ENCODE results near the gene ACHE.
A peak's percentile ranks its signal among the peaks of the same experiment; 100 is the strongest.

ACHE gene

GRCh38 chr7:100890653-100891567 is 4.8 kb downstream of the ACHE start:
- in situ Hi-C loops (cut with HindIII; ENCODE audit: low pct_ligation_motif_present, low sequenced_read_pairs) = no loop called here

GRCh38 chr7:100888988-100889750 is 6.5 kb downstream of the ACHE start, which contains the start of gene UFSP1:
UFSP1 (minus strand) TSS chr7:100889715; CDS start chr7:100889271, 444 bp downstream.
- peaks cover 46% of the 10 kb centered on the region for H3K36me3 ChIP-seq (replicated peaks)
- peak within 1 kb of the TSS; percentile 69 for H3K4me3 ChIP-seq (ENCODE audit: low read depth, low read length)
- H3K27me3 ChIP-seq (replicated peaks) = no peaks in the 10 kb centered on the region
- in situ Hi-C loops (cut with HindIII; ENCODE audit: low pct_ligation_motif_present, low sequenced_read_pairs) = no loop called here
- TF ChIP-seq CTCF (IDR thresholded peaks at IDR 0.05; ENCODE audit: low read depth, low read length, missing control alignments) = no peak
- peak within 1 kb of the TSS; percentile 74 for H3K27ac ChIP-seq
- DNase-seq = no peak

More at GRCh38 chr7:100890653-100891567, 4.8 kb downstream of the ACHE start:
- TF ChIP-seq CTCF (IDR thresholded peaks at IDR 0.05; ENCODE audit: low read depth, low read length, missing control alignments) = no peak
- Histone ChIP-seq H3K27me3 (replicated peaks) (peaks cover 7% of the 10 kb centered on the region), H3K4me3 (ENCODE audit: low read depth, low read length) (peak overlapping the region; percentile 54), H3K36me3 (replicated peaks) (peaks cover 29% of the 10 kb centered on the region), H3K27ac (peak overlapping the region; percentile 60)
- DNase-seq = no peak

GRCh38 chr7:100888291-100888987 is 7.2 kb downstream of the ACHE start:
- H3K27me3 ChIP-seq (replicated peaks) = no peaks in the 10 kb centered on the region
- TF ChIP-seq CTCF (IDR thresholded peaks at IDR 0.05; ENCODE audit: low read depth, low read length, missing control alignments) = no peak
- in situ Hi-C loops (cut with HindIII; ENCODE audit: low pct_ligation_motif_present, low sequenced_read_pairs) = no loop called here
- peak overlapping the region; percentile 69 for H3K4me3 ChIP-seq (ENCODE audit: low read depth, low read length)
- DNase-seq = no peak
- H3K27ac ChIP-seq = peak overlapping the region; percentile 74
- peaks cover 54% of the 10 kb centered on the region for H3K36me3 ChIP-seq (replicated peaks)

- peaks cover 61% of the 10 kb centered on the region for H3K36me3 ChIP-seq (replicated peaks)
- no peak for DNase-seq
- in situ Hi-C loops (cut with HindIII; ENCODE audit: low pct_ligation_motif_present, low sequenced_read_pairs) = no loop called here
- no peak for TF ChIP-seq CTCF (IDR thresholded peaks at IDR 0.05; ENCODE audit: low read depth, low read length, missing control alignments)
- H3K27ac ChIP-seq = no peak overlapping the region
- H3K4me3 ChIP-seq (ENCODE audit: low read depth, low read length) = no peak overlapping the region
- H3K27me3 ChIP-seq (replicated peaks) = no peaks in the 10 kb centered on the region
Observed at GRCh38 chr7:100887516-100888290, 8.0 kb downstream of the ACHE start.

GRCh38 chr7:100886936-100887515 is 8.7 kb downstream of the ACHE start:
- Histone ChIP-seq H3K4me3 (ENCODE audit: low read depth, low read length) (no peak overlapping the region), H3K36me3 (replicated peaks) (peaks cover 65% of the 10 kb centered on the region), H3K27me3 (replicated peaks) (no peaks in the 10 kb centered on the region), H3K27ac (no peak overlapping the region)
- in situ Hi-C loops (cut with HindIII; ENCODE audit: low pct_ligation_motif_present, low sequenced_read_pairs) = no loop called here
- DNase-seq = no peak
- no peak for TF ChIP-seq CTCF (IDR thresholded peaks at IDR 0.05; ENCODE audit: low read depth, low read length, missing control alignments)

Measured in brain microvascular endothelial cell (primary cell).